Thyroid gland (tissue), 4 donors: ENCODE measurements around the gene ARHGAP11B.
A peak's percentile ranks its signal among the peaks of the same experiment; 100 is the strongest.
"Not testable (repeated sequence)": the region's sequence is repeated elsewhere in the genome, so short reads cannot be mapped to it uniquely, and the experiment has no call there.

Source experiments
- DNase-seq, 2 donors: peaks; one replicate each; pipeline ENCODE4 v3.0.0-alpha.2; 2019
- H3K27ac ChIP-seq, 3 donors: fragments of 200-600 bp; sonication (generic); 1 replicate in 2 of 3; 2 replicates in 1 of 3; pipeline ENCODE4 v1.5.1; 2016 to 2019; ENCODE audit warnings: mild to moderate bottlenecking in 1 of 3, moderate library complexity in 1 of 3
- H3K27me3 ChIP-seq: fragments of 200-600 bp; sonication (generic); one replicate; pipeline ENCODE4 v1.5.1; 2019
- H3K36me3 ChIP-seq, 2 donors: fragments of 200-600 bp; sonication (generic); one replicate each; pipeline ENCODE4 v1.5.1; 2016 to 2019
- H3K4me1 ChIP-seq, 2 donors: fragments of 200-600 bp; sonication (generic); one replicate each; pipeline ENCODE4 v1.5.1; 2017 to 2019
- H3K4me3 ChIP-seq, 3 donors: fragments of 200-600 bp; sonication (generic); replicated peaks in 1 of 3; 1 replicate in 2 of 3; 2 replicates in 1 of 3; pipeline ENCODE4 v1.5.1; 2016; ENCODE audit warnings: mild to moderate bottlenecking in 1 of 3
- H3K9me3 ChIP-seq: fragments of 200-600 bp; sonication (generic); one replicate; pipeline ENCODE4 v1.5.1; 2017
- POLR2A ChIP-seq, 2 donors: fragments of 450-650 bp; IDR thresholded peaks; one replicate each; pipeline ENCODE4 v1.6.1; 2017; ENCODE audit warnings: antibody characterized with exemption in 2 of 2, mild to moderate bottlenecking in 2 of 2, moderate library complexity in 1 of 2
- WGBS, 2 donors: methylation state at CpG; one replicate each; pipeline ENCODE4 v1.1.5; 2017; 5-methylcytosine and 5-hydroxymethylcytosine counted together
- intact Hi-C: fragments of 100-400 bp; cut with DNase I; formaldehyde crosslinking; loops from one replicate; pipeline ENCODE4 v1.15.1; 2023
- TF ChIP-seq, protein P1 (sequence below), 6 experiments: fragments of 200-600 bp in 3 of 6; fragments of 450-650 bp in 3 of 6; sonication (generic) in 3 of 6; IDR thresholded peaks; one replicate each; pipeline ENCODE4 v1.5.1; 2016 to 2019; ENCODE audit warnings: antibody characterized with exemption in 6 of 6, mild to moderate bottlenecking in 2 of 6, inconsistent platforms in 1 of 6, moderate library complexity in 1 of 6

The ARHGAP11B gene

DNA sequence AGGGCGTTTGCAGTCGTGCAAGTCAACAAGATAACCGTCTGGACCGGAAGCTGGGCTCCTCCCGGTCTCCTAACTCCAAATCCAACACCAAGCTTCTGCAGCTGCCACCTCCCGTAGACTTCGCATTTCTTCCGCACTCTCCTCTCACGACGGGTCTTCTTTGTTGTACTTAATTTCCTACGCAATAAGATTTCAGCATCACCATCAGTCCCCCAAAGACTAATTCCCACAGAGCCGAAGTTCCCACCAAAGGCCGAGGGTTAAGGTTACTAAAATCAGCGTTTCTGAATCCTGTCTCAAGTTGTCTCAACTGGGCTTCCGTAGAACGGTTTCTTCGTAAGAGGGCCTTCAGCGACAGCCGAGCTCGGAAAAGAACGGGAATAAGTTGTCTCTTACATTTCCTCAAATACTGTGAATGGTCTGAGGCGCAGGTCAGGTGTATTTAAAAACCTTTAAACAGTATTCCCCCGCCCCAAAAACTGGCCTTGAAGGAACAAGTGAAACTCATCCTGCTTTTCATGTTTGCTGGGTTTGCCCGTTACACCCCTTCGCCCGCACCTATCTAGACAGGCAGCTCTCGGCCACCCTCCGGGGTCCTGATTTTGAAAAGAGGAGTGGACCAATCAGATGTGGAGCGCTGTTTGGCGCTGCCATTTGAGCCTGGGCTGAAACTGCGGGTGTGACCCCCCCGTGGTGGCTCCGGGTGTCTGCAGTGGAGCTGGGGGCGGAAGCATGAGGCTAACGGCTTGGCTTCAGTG, at the start of gene ARHGAP11B:
ARHGAP11B (plus strand) TSS at position 693 of the 758 bp plus-strand sequence.
- intact Hi-C loops, H3K4me1 ChIP-seq, H3K27me3 ChIP-seq, H3K9me3 ChIP-seq, H3K36me3 ChIP-seq: not testable (repeated sequence)
- Histone ChIP-seq H3K4me3 (peak within 1 kb of the TSS; percentile 24 to 53 (median 39)), H3K27ac (peak within 1 kb of the TSS; percentile 64 to 92 (median 75))
- 0 to 1% methylated on average over 27 to 33 of the region's 35 CpGs for WGBS, 2 donors
- peak; percentile 82 to 87 for DNase-seq
- peak in 1 of 2 donors; percentile 41 for TF ChIP-seq POLR2A (IDR thresholded peaks at IDR 0.05)

DNA sequence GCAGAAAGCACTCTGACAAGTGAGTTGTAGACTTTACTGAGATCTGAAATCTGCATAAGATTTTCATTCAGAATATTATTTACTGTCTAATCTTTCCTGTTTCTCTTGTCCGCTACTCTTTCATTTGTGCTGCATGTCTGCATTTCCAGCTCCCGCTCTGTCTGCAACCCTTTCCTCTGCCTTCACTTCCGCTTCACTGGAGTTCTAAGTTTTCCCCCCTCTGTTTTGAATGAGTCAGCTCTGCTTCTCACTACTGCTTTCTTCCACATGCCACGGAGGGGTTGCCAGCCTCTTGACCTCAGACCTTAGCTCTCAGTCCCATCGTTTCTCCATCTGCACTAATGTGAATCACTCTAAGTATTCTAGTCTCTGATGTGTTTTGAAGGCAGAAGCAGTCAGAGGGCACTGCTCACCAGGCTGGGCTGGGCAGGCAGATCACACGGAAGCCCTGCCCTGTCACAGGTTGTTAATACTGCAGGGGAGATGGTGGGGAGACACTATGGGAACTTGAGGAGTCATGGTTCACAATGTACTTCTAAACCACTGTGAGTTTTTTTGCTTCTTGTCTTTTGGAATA, 46.4 kb upstream of the ARHGAP11B start:
- H3K36me3 ChIP-seq, H3K27ac ChIP-seq, H3K4me1 ChIP-seq, H3K9me3 ChIP-seq, H3K4me3 ChIP-seq, DNase-seq, H3K27me3 ChIP-seq, intact Hi-C loops: not testable (repeated sequence)
- no CpG with 5 or more reads among the region's 6 CpGs for WGBS, 2 donors

GRCh38 chr15:30580716-30581115, 45.2 kb upstream of the ARHGAP11B start:
- H3K9me3 ChIP-seq, intact Hi-C loops, H3K36me3 ChIP-seq, H3K27me3 ChIP-seq, H3K27ac ChIP-seq, H3K4me3 ChIP-seq, H3K4me1 ChIP-seq, DNase-seq: not testable (repeated sequence)
- no CpG with 5 or more reads among the region's 4 CpGs for WGBS, 2 donors

DNA sequence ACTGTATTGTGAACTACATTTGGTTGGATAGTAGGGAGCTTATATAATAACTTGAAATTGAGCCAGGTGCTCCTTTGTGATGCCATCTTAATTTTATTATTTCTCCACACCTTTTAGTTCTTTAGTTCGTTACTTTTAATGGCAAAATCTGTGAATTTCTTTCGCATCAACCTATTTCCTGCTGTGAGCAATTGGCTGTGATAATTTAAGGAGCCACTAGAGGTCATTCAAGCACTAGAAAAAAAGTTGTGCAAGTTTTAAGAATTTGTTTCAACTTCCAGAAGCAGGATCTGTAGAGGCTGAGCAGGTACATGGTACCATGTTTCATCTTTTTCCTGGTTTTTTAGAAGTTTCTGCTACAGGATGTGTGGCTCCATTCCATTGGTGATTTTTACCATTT, 27.0 kb upstream of the ARHGAP11B start:
- TF ChIP-seq, protein P1, sequence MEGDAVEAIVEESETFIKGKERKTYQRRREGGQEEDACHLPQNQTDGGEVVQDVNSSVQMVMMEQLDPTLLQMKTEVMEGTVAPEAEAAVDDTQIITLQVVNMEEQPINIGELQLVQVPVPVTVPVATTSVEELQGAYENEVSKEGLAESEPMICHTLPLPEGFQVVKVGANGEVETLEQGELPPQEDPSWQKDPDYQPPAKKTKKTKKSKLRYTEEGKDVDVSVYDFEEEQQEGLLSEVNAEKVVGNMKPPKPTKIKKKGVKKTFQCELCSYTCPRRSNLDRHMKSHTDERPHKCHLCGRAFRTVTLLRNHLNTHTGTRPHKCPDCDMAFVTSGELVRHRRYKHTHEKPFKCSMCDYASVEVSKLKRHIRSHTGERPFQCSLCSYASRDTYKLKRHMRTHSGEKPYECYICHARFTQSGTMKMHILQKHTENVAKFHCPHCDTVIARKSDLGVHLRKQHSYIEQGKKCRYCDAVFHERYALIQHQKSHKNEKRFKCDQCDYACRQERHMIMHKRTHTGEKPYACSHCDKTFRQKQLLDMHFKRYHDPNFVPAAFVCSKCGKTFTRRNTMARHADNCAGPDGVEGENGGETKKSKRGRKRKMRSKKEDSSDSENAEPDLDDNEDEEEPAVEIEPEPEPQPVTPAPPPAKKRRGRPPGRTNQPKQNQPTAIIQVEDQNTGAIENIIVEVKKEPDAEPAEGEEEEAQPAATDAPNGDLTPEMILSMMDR (IDR thresholded peaks at IDR 0.05) = peak in 3 of 6 experiments; percentile 19 to 55 (median 20)
- H3K27me3 ChIP-seq, DNase-seq, H3K4me1 ChIP-seq, H3K4me3 ChIP-seq, H3K9me3 ChIP-seq, H3K27ac ChIP-seq, intact Hi-C loops, H3K36me3 ChIP-seq: not testable (repeated sequence)
- WGBS, 2 donors = 17 to 20% methylated on average over 2 of the region's 2 CpGs

DNA sequence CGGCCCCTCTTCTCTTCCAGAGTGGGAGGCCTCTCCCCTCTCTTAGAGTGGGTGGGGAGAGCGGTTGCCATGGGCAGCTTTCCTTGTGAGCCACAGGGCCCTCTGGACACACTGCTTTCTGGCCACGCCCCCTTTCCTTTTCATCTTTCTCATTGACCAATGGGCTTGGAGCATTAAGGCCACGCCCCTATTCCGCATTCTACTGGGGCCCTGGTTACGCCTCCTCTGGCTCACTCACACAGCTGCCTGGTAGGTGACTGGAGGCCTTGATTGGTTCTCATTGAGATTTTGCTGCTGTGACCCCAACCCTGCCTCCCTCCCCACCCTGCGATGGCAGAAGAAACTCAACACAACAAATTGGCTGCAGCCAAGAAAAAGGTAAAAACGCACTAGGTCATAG, 22.1 kb upstream of the ARHGAP11B start, which contains the start of gene GOLGA8H:
GOLGA8H (plus strand) TSS at position 233 of the 400 bp plus-strand sequence; CDS start at position 331, 98 bp downstream.
- DNase-seq, H3K27me3 ChIP-seq, H3K4me1 ChIP-seq, H3K36me3 ChIP-seq, H3K4me3 ChIP-seq, H3K9me3 ChIP-seq, H3K27ac ChIP-seq, intact Hi-C loops: not testable (repeated sequence)
- 93 to 100% methylated on average over 3 to 8 of the region's 8 CpGs for WGBS, 2 donors

- intact Hi-C loops, H3K27ac ChIP-seq, H3K36me3 ChIP-seq, DNase-seq, H3K9me3 ChIP-seq, H3K27me3 ChIP-seq, H3K4me3 ChIP-seq, H3K4me1 ChIP-seq: not testable (repeated sequence)
- WGBS, 2 donors = no CpG with 5 or more reads among the region's 6 CpGs
Measured at GRCh38 chr15:30612271-30612670, 13.7 kb upstream of the ARHGAP11B start.

DNA sequence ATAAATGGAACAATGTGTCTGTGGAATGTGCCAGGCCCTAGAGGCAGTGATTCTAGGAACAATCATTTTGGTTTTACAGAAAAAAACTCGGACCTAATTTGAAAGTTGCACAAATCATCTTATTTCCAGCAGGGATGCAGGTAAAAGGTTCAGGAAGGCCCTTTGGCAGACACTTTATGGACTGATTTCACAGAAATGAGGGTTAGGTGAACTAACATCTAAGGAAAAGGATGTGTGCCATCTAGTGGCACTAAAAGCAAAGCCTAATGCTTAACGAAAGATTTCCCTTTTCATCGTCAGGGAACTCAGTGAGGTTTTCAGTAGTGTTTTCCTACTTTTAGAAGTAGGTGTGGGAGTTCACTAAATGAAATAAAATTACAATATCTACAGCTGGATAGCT, 4.6 kb upstream of the ARHGAP11B start:
- TF ChIP-seq, protein P1 (IDR thresholded peaks at IDR 0.05) = peak in 1 of 6 experiments; percentile 17
- H3K4me3 ChIP-seq, H3K27ac ChIP-seq, intact Hi-C loops, H3K36me3 ChIP-seq, H3K4me1 ChIP-seq, H3K9me3 ChIP-seq, DNase-seq, H3K27me3 ChIP-seq: not testable (repeated sequence)
- WGBS, 2 donors = 25% methylated on average over 1 of the region's 3 CpGs; no CpG with 5 or more reads in 1 of the 2 donors

DNA sequence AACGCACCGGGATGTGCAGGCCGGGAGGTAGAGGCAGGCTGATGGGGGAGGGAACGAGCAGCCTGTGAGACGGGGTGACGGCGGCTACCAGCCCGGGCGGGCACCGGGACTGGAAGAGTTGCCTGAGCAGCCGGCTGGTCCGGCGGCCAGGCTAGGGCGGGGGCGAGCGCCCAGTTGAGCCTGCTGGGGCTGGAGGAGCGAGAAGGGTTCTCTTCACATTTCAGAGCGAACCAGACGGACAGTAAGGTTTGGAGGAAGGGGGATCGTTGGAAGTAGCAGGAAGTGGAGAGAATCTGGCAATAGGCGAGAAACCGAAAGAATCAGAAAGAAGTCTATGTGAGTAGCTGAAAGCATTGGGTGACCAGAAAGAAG, 252 bp downstream of the ARHGAP11B start:
- H3K9me3 ChIP-seq, intact Hi-C loops, H3K27ac ChIP-seq, DNase-seq, H3K27me3 ChIP-seq, H3K36me3 ChIP-seq, H3K4me1 ChIP-seq: not testable (repeated sequence)
- 1 to 2% methylated on average over 5 to 11 of the region's 22 CpGs for WGBS, 2 donors
- peak overlapping the region in 2 of 3 donors; percentile 24 to 53 for H3K4me3 ChIP-seq

DNA sequence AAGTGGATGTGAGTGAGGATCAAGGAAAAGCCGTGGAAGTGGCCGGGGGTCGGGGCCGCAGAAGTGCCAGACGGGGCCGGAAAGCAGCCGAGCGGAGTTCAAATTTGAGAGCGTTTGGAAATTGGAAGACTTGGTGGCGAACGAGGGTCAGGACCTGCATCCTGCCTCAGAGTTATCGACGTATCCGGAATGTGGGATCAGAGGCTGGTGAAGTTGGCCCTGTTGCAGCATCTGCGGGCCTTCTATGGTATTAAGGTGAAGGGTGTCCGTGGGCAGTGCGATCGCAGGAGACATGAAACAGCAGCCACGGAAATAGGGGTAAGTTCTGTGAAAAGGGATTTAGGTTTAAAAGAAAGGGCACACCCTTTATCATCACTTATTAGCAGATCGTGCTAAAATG, 704 bp downstream of the ARHGAP11B start:
- intact Hi-C loops, DNase-seq, H3K36me3 ChIP-seq, H3K27me3 ChIP-seq, H3K4me3 ChIP-seq, H3K4me1 ChIP-seq, H3K9me3 ChIP-seq, H3K27ac ChIP-seq: not testable (repeated sequence)
- WGBS, 2 donors = 2 to 3% methylated on average over 6 to 19 of the region's 20 CpGs
